Mucosa of descending colon (tissue), 3 donors: ENCODE results near the gene GFRA1. TPM values are rescaled to one million over a fixed set of nuclear protein-coding genes. Genes with fewer than 3 reads are reported as not detected.

Experiments
- ATAC-seq: fragments of 200-7000 bp; cut with Tn5 transposase; one replicate; pipeline ENCODE4 v1.9.1; 2020; ENCODE audit warnings: mild to moderate bottlenecking, moderate library complexity
- DNase-seq, 3 donors: peaks; one replicate each; pipeline ENCODE4 v3.0.0-alpha.2; 2020
- H3K36me3 ChIP-seq: fragments of 200-600 bp; one replicate; pipeline ENCODE4 v1.8.0; 2021; ENCODE audit warnings: low read depth, mild to moderate bottlenecking
- H3K4me1 ChIP-seq: fragments of 200-600 bp; one replicate; pipeline ENCODE4 v1.8.0; 2021; ENCODE audit warnings: low read depth, mild to moderate bottlenecking
- H3K4me3 ChIP-seq: fragments of 200-600 bp; one replicate; pipeline ENCODE4 v1.8.0; 2021; ENCODE audit warnings: mild to moderate bottlenecking
- H3K9me3 ChIP-seq: fragments of 200-600 bp; one replicate; pipeline ENCODE4 v1.8.0; 2021; ENCODE audit warnings: mild to moderate bottlenecking
- intact Hi-C, 2 donors: fragments of 100-400 bp; cut with DNase I in 1 of 2; cut with micrococcal nuclease in 1 of 2; formaldehyde crosslinking; loops; one replicate each; pipeline versions ENCODE4 v1.11.0 to v1.11.1; 2022; cut with DNase I, micrococcal nuclease
- total RNA-seq, 3 donors: library from RNA; stranded (reverse); fragmentation: NEBNext Ultra II Directional in 2 of 3; extraction: Animal tissue kit (Norgen Biotek cat#: 25700) in 2 of 3; gene quantifications; one replicate each; pipeline versions ENCODE4 v1.2.1 to v1.2.4, GENCODE V29; 2021 to 2023
- TF ChIP-seq, protein P1 (sequence below): fragments of 200-600 bp; IDR thresholded peaks from one replicate; pipeline ENCODE4 v1.8.0; 2022; ENCODE audit warnings: antibody characterized with exemption, mild to moderate bottlenecking
- donor health status: DM: no; HTN: no; CAD: no; lungs with moderate emphysema.
- donor health status: DM: no; HTN: no; CAD: no.
- donor health status: DM: no; HTN: yes; CAD: no.

The GFRA1 gene
- total RNA-seq, 3 donors from 2014 or later, result 2.2 to 32.2 (median 4.1) TPM

DNA sequence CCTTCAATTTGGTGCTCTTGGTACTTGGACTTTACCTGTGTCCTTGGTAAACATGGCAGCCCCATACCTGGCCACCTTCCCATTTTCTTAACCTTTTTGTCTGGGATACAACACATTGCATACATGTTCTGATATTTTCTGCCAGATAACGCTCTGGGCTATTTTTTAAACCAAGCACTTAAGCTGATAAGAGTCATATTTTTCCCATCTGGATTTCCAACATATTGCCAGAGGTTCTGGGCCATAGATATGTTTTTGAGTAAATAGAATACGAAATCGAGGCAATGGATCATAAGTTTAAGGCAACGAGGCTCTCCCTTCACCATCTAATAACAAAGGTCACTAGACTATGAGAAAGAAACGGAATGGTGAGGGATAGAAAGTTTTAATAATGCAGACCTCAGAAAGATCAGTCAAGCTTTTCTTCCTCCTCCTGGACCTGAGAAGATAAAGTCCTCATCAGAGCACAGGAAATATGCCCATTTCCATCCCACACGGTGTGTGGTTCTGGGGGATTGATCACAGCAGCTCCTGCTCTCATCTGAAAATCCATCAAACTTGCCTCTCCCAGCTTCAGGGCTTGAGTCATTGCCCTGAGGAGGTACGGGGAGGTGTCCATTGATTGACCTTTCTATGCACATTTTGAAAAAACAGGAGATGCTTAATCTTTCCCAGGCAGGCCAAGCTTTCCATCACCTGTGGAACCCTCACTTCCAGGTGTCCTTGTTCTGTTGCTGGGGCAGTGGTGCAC, 257.2 kb downstream of the GFRA1 start:
- intact Hi-C loops, result no loop called here
- no peak overlapping the region for H3K4me3 ChIP-seq
- H3K4me1 ChIP-seq, result no peaks in the 10 kb centered on the region
- H3K9me3 ChIP-seq, result no peaks in the 10 kb centered on the region
- no peaks in the 10 kb centered on the region for H3K36me3 ChIP-seq
- TF ChIP-seq, protein P1, sequence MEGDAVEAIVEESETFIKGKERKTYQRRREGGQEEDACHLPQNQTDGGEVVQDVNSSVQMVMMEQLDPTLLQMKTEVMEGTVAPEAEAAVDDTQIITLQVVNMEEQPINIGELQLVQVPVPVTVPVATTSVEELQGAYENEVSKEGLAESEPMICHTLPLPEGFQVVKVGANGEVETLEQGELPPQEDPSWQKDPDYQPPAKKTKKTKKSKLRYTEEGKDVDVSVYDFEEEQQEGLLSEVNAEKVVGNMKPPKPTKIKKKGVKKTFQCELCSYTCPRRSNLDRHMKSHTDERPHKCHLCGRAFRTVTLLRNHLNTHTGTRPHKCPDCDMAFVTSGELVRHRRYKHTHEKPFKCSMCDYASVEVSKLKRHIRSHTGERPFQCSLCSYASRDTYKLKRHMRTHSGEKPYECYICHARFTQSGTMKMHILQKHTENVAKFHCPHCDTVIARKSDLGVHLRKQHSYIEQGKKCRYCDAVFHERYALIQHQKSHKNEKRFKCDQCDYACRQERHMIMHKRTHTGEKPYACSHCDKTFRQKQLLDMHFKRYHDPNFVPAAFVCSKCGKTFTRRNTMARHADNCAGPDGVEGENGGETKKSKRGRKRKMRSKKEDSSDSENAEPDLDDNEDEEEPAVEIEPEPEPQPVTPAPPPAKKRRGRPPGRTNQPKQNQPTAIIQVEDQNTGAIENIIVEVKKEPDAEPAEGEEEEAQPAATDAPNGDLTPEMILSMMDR, result no peak
- DNase-seq (no peak), ATAC-seq (no peak)

DNA sequence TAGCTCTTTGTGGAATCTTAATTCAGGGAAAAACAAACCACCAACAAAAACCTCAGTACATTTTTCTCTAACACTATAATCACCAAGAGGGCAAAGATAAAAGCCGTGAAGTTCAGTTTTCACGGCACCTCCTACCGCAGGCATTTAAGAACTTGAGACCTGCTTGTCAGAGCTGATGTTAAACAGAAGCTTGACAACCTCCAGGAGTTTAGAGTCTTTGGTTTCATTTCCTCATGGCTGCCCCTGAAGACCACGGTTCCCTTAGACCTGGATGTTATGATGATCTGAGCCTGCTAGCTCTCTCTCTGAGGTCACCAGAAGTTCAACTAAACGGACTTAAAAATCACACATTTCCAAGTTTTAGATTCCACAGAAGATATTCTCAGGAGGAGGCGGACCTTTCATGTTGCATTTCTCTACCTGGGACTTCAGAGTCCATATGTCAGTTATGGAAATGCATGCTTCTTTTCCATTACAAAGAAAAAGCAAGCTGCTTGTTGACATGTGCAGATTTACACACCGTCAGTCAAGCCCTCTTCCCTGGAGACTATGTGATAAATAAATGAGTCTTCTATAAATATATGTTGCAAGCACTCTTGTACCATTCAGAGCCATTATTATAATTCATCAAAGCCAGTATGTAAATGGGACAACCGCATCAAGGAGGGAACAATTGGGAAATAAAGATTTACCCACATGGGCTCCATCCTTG, 258.0 kb downstream of the GFRA1 start:
- DNase-seq (no peak), ATAC-seq (no peak)
- TF ChIP-seq, protein P1, result no peak

DNA sequence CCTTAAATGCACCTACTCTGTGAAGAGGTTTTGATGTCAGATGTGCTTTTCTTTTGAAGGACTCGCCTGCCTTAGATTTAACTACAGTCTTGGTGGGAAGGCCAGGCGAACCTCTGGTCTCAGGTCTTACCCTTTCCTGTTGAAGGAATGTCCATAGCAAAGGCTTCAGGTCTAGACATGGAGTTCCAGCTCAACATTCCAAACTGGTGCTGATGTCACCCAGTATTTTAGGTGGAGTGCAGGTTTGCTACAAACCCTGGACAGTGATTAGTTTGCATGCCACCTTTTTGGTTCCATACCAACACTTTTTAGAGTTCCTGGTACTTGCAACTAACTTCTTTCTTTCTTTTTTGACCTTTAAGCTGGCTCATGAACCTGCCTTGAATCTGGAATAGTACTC, 258.7 kb downstream of the GFRA1 start:
- DNase-seq (no peak), ATAC-seq (no peak)
- intact Hi-C loops, result no loop called here
- Histone ChIP-seq H3K36me3 (no peaks in the 10 kb centered on the region), H3K4me1 (no peaks in the 10 kb centered on the region), H3K9me3 (no peaks in the 10 kb centered on the region), H3K4me3 (no peak overlapping the region)
- TF ChIP-seq, protein P1, result no peak

More for the DNA sequence above, 258.0 kb downstream of the GFRA1 start:
- intact Hi-C loops, result no loop called here
- Histone ChIP-seq H3K4me3 (no peak overlapping the region), H3K36me3 (no peaks in the 10 kb centered on the region), H3K4me1 (no peaks in the 10 kb centered on the region), H3K9me3 (no peaks in the 10 kb centered on the region)

DNA sequence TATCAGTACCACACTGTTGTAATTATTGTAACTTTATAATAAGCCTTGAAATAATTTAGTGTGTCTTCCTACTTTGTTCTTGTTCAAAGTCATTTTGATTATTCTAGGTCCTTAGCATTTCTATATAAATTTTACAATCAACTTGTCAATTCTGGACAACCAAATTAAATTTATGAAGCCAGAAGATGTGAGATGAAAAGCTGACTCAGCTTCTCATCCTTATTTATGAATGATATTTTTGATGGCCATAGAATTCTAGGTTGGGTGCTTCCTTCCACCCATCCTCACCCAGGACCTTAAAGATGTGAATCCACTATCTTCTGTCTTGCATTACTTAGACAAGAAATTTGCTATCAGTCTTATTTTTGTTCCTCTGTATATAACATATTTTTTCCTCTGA, 261.1 kb downstream of the GFRA1 start:
- no peaks in the 10 kb centered on the region for H3K36me3 ChIP-seq
- DNase-seq (no peak), ATAC-seq (no peak)
- TF ChIP-seq, protein P1, result no peak
- H3K4me3 ChIP-seq, result no peak overlapping the region
- intact Hi-C loops, result no loop called here
- H3K9me3 ChIP-seq, result no peaks in the 10 kb centered on the region
- no peaks in the 10 kb centered on the region for H3K4me1 ChIP-seq

DNA sequence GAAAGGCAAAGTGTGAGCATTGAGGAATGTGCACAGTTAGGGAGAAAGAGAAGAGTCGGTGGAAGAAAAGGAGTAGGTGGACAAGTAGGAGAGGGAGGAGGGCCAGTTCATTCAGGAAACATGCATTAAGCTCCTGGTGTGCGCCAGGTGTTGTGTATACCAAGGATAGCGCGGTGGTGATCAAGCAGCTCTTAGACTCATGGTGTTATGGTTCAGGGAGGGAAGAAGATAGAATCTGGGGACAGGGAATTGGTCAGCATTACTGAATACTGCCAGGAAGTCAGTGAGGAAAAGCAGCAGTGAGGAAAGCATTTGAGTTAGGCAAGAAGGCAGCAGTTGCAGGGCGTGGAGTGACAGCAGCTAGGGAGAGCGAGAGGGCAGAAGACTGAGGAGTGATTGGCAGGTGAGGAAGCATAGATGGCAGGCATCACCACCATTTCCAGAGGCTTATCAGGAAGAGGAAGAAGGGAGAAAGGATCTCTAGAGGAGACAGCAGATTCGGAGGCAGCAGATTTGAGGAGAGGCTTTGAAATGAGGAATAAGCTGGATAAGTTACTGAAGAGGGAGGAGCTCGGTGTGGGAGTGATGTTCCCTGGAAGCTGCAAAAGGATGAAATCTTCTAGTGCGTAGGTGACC, 265.6 kb downstream of the GFRA1 start:
- ATAC-seq (no peak), DNase-seq (no peak)
- Histone ChIP-seq H3K4me3 (no peak overlapping the region), H3K9me3 (no peaks in the 10 kb centered on the region), H3K36me3 (no peaks in the 10 kb centered on the region), H3K4me1 (no peaks in the 10 kb centered on the region)
- TF ChIP-seq, protein P1, result no peak
- intact Hi-C loops, result no loop called here

Other genes starting within 250 kb of the GFRA1 start
- gene CCDC172, start 51.2 kb upstream of the GFRA1 start, total RNA-seq, result not detected
- gene PNLIPRP3, start 154.6 kb upstream of the GFRA1 start, total RNA-seq, result under 1 TPM in 1 of 3 donors, not detected in 2; 0.28 TPM